GM18505 (cell line): ENCODE results near the gene KCNK7.

Source experiments
- ATAC-seq: cut with Tn5 transposase; IDR thresholded peaks from one replicate; pipeline ENCODE4 v1.9.1; 2021; ENCODE audit not compliant: unreplicated experiment
- POLR2A ChIP-seq: IDR thresholded peaks from 4 replicates; pipeline ENCODE4 v1.6.1; 2011; ENCODE audit warnings: borderline replicate concordance; ENCODE audit not compliant: insufficient read depth, insufficient read length; ENCODE audit errors: extremely low read depth

The KCNK7 gene

GRCh38 chr11:65595131-65595530 lies 469 bp downstream of the KCNK7 start:
- no peak for TF ChIP-seq POLR2A
- no peak for ATAC-seq

- peak; percentile 35 for TF ChIP-seq POLR2A
- no peak for ATAC-seq
Observed at GRCh38 chr11:65593518-65594414, 1.8 kb downstream of the KCNK7 start.

- no peak for ATAC-seq
- no peak for TF ChIP-seq POLR2A
Observed at GRCh38 chr11:65592858-65593517, 2.6 kb downstream of the KCNK7 start.

- ATAC-seq = no peak
- no peak for TF ChIP-seq POLR2A
Observed at GRCh38 chr11:65591939-65592857, 3.4 kb downstream of the KCNK7 start.

GRCh38 chr11:65590240-65590738 lies 5.3 kb downstream of the KCNK7 start:
- no peak for TF ChIP-seq POLR2A
- no peak for ATAC-seq

- TF ChIP-seq POLR2A = no peak
- no peak for ATAC-seq
Observed at GRCh38 chr11:65589444-65590239, 6.0 kb downstream of the KCNK7 start.

- peak; percentile 61 for ATAC-seq
- TF ChIP-seq POLR2A = peak; percentile 59
Observed at GRCh38 chr11:65588199-65589054, 7.2 kb downstream of the KCNK7 start.

GRCh38 chr11:65586676-65587075 lies 8.9 kb downstream of the KCNK7 start:
- ATAC-seq = no peak
- TF ChIP-seq POLR2A = no peak

- ATAC-seq = no peak
- no peak for TF ChIP-seq POLR2A
Observed at GRCh38 chr11:65586247-65586630, 9.4 kb downstream of the KCNK7 start.

GRCh38 chr11:65585396-65586246 lies 10.0 kb downstream of the KCNK7 start:
- no peak for TF ChIP-seq POLR2A
- ATAC-seq = no peak

- no peak for TF ChIP-seq POLR2A
- no peak for ATAC-seq
Observed at GRCh38 chr11:65584723-65585171, 10.9 kb downstream of the KCNK7 start.

GRCh38 chr11:65584106-65584505 lies 11.5 kb downstream of the KCNK7 start:
- TF ChIP-seq POLR2A = no peak
- no peak for ATAC-seq
